ENCODE results near the gene FLRT1.

Gene FLRT1

GRCh38 chr11:64000740-64001483, 34.8 kb upstream of the FLRT1 start:
- TF ChIP-seq, protein P1, sequence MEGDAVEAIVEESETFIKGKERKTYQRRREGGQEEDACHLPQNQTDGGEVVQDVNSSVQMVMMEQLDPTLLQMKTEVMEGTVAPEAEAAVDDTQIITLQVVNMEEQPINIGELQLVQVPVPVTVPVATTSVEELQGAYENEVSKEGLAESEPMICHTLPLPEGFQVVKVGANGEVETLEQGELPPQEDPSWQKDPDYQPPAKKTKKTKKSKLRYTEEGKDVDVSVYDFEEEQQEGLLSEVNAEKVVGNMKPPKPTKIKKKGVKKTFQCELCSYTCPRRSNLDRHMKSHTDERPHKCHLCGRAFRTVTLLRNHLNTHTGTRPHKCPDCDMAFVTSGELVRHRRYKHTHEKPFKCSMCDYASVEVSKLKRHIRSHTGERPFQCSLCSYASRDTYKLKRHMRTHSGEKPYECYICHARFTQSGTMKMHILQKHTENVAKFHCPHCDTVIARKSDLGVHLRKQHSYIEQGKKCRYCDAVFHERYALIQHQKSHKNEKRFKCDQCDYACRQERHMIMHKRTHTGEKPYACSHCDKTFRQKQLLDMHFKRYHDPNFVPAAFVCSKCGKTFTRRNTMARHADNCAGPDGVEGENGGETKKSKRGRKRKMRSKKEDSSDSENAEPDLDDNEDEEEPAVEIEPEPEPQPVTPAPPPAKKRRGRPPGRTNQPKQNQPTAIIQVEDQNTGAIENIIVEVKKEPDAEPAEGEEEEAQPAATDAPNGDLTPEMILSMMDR (IDR thresholded peaks at IDR 0.05; ENCODE audit: insufficient read depth, low read depth, low read length, missing control alignments): no peak
- no peak overlapping the region for H3K4me3 ChIP-seq (ENCODE audit: low read depth, low read length)
- DNase-seq (ENCODE audit: low read depth): no peak

DNA sequence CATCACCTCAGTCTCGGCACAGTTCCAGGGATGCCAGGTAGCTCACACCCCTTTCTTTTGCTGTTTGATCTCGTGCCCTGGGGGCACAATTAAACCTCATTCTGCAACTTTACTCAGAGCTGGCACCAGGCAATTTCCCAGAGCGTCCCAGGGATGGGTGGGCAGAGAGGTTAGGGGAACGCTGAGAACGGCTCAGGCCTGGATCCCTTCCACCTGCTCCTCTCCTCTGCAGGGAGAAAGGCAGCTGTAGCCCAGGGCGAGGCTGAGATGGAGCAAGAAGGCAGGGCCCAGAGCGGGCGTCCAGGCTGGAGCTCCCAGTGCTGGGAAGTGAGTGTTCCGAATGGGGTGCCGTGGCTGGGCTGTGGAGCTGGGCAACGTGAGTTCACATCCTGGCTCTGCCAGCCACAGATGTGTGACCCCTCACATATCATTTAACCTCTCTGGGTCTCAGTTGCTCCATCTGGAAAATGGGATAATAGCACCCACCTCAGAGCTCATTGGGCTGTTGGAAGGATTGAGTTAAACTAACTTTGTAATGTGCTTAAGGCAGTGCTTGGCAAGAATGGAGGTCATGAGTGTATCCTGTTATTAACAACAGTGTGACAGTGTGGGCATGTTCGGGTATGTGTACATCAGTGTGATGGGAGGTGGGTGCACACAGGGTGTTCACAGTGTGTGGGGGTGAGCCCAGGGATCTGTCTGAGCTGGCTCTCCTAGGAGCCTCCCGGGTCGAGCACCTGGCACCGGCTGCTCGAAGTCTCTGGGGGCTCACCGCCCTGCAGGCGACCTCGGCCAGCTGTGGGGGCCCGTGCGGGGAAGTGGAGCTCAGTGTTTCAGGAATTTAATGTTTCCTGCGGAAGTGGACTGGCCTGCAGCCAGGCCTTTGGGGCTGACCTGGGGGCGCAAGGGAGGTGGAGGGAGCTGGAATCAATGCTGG, 34.0 kb upstream of the FLRT1 start:
- TF ChIP-seq, protein P1 (IDR thresholded peaks at IDR 0.05; ENCODE audit: insufficient read depth, low read depth, low read length, missing control alignments): no peak
- no peak for DNase-seq (ENCODE audit: low read depth)
- H3K4me3 ChIP-seq (ENCODE audit: low read depth, low read length): no peak overlapping the region

- DNase-seq (ENCODE audit: low read depth): no peak
- no peak overlapping the region for H3K4me3 ChIP-seq (ENCODE audit: low read depth, low read length)
- TF ChIP-seq, protein P1 (IDR thresholded peaks at IDR 0.05; ENCODE audit: insufficient read depth, low read depth, low read length, missing control alignments): no peak
Measured at GRCh38 chr11:64003807-64004589, 31.7 kb upstream of the FLRT1 start.

GRCh38 chr11:64004590-64004984, 31.1 kb upstream of the FLRT1 start:
- no peak overlapping the region for H3K4me3 ChIP-seq (ENCODE audit: low read depth, low read length)
- no peak for DNase-seq (ENCODE audit: low read depth)
- TF ChIP-seq, protein P1 (IDR thresholded peaks at IDR 0.05; ENCODE audit: insufficient read depth, low read depth, low read length, missing control alignments): no peak

DNA sequence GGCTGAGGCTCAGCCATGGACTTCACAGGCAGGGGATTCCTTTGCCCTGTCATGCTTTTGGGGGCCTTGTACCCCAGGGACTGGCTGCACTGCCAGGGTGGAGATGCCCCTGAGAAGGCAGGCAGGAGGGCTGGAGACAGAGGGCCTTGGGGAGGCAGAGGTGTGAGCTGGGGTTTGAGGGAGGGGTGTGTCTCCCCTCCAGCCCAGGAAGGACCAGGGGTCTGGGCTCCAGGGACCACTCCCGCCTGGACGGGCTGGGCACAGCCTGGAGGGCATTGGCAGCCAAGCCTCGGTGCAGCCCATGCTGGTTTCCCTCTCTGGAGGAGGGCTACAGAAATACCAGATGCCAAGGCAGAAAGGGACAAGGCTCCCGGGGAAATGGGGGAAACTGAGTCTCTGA, 30.0 kb upstream of the FLRT1 start:
- no peak for DNase-seq (ENCODE audit: low read depth)
- TF ChIP-seq, protein P1 (IDR thresholded peaks at IDR 0.05; ENCODE audit: insufficient read depth, low read depth, low read length, missing control alignments): no peak
- H3K4me3 ChIP-seq (ENCODE audit: low read depth, low read length): no peak overlapping the region

DNA sequence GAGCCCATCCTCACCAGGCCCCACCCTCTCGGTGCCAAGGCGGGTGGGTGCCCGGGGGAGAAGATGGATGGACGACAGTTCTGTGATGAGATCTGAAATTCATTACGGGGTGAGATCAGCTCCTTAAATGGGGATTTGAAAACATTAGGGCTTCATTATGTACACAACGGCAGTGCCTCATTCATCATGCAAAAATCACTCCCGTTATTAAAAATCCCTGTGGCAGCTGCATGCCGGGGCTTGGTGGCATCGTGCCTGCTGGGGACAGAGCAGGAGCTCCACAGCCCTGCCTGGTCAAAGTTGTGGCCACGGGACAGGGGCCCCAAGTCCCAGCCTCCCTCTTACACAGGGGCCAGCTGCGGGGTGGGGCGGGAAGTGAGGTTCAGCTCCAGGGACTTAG, 29.3 kb upstream of the FLRT1 start:
- TF ChIP-seq, protein P1 (IDR thresholded peaks at IDR 0.05; ENCODE audit: insufficient read depth, low read depth, low read length, missing control alignments): no peak
- no peak overlapping the region for H3K4me3 ChIP-seq (ENCODE audit: low read depth, low read length)
- no peak for DNase-seq (ENCODE audit: low read depth)

All from GM12865 (cell line).